Nephron progenitor cell (in vitro differentiated cells): ENCODE data around the gene CIAO3.

Experiments used
- DNase-seq: peaks from one replicate; pipeline ENCODE4 v3.0.0; 2021
- H3K27ac Mint-ChIP-seq: 2 replicates; pipeline ENCODE4 v1.8.0; 2021; ENCODE audit warnings: mild to moderate bottlenecking, moderate library complexity, mixed read lengths
- H3K27me3 Mint-ChIP-seq: 2 replicates; pipeline ENCODE4 v1.8.0; 2021; ENCODE audit warnings: mild to moderate bottlenecking, low read depth, mixed read lengths; ENCODE audit not compliant: poor library complexity
- H3K36me3 Mint-ChIP-seq: 2 replicates; pipeline ENCODE4 v1.8.0; 2021; ENCODE audit warnings: low read depth, mixed read lengths
- H3K4me1 Mint-ChIP-seq: 2 replicates; pipeline ENCODE4 v1.8.0; 2021; ENCODE audit warnings: mixed read lengths
- H3K4me3 Mint-ChIP-seq: 2 replicates; pipeline ENCODE4 v1.8.0; 2021; ENCODE audit warnings: mild to moderate bottlenecking, moderate library complexity, mixed read lengths
- H3K9me3 Mint-ChIP-seq: 2 replicates; pipeline ENCODE4 v1.8.0; 2021; ENCODE audit warnings: mild to moderate bottlenecking, moderate library complexity, mixed read lengths
- TF ChIP-seq, protein P1 (sequence below): fragments of 200-600 bp; sonication (generic); IDR thresholded peaks from 2 replicates; pipeline ENCODE4 v1.5.0; 2021; ENCODE audit warnings: antibody characterized with exemption

Gene CIAO3

DNA sequence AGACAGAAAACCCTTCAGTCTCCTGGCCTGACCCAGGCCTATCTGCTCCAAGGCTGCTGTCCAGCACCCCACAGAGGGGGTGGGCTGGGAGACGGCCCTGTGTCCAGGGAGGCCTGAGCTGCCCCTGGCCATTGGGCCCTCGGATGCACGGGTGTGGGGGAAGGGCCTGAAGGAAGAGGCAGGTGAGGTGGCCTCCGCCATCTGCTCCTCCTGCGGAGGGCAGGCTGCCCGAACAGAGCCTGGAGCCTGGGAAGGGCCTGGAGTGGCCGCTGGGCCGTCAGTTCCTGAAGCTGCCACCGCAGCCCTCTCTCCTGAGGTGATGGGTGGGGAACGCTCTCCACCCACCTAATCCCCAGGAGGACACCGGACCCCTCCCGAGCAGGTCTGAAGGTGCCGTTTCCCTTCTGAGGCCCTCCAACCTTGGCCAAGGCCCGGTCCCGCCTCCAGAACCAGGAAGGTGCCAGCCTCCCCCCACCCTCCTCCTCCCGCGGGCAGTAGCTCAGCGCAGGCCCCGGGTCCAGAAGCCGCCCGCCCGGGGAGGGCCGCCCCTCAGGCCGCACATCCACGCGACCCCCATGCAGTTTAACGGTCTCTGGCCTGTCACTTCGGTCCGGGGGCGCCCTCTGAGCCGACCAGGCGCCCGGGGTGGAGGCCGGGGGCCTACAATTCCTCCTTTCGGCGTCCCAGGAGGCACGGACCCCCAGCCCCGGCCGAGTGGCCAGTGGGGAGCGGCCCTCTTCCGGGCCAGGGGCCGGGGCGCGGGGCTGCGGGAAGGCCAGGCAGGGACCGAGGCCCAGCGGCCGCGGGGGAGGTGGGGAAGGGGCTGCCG lies 36.0 kb downstream of the CIAO3 start:
- no peak overlapping the region for H3K4me3 Mint-ChIP-seq
- no peaks in the 10 kb centered on the region for H3K9me3 Mint-ChIP-seq
- no peak overlapping the region for H3K27ac Mint-ChIP-seq
- H3K27me3 Mint-ChIP-seq = peaks cover 90% of the 10 kb centered on the region
- no peak for DNase-seq
- TF ChIP-seq, protein P1, sequence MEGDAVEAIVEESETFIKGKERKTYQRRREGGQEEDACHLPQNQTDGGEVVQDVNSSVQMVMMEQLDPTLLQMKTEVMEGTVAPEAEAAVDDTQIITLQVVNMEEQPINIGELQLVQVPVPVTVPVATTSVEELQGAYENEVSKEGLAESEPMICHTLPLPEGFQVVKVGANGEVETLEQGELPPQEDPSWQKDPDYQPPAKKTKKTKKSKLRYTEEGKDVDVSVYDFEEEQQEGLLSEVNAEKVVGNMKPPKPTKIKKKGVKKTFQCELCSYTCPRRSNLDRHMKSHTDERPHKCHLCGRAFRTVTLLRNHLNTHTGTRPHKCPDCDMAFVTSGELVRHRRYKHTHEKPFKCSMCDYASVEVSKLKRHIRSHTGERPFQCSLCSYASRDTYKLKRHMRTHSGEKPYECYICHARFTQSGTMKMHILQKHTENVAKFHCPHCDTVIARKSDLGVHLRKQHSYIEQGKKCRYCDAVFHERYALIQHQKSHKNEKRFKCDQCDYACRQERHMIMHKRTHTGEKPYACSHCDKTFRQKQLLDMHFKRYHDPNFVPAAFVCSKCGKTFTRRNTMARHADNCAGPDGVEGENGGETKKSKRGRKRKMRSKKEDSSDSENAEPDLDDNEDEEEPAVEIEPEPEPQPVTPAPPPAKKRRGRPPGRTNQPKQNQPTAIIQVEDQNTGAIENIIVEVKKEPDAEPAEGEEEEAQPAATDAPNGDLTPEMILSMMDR = no peak
- no peaks in the 10 kb centered on the region for H3K36me3 Mint-ChIP-seq
- no peaks in the 10 kb centered on the region for H3K4me1 Mint-ChIP-seq

DNA sequence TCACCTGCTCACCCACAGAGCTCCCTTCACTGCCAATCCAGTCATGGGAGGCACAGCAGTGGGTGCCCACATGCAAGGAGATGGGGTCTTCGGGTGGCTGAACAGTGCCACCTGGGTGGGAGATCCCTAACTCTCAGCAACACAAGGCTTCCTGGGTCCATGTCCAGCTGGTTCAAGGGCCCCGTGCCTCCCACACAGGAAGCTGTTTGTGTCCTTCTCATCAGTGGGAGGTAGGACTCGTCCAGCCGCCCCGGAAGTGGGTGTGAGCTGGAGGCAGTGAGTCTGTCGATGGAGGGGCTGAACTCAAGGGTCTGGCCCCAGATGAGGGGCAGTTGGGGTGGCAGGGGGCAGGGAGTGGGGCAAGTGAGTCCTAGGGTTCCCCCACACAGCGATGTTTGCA lies 36.8 kb downstream of the CIAO3 start:
- Mint-ChIP-seq H3K4me1 (no peaks in the 10 kb centered on the region), H3K4me3 (no peak overlapping the region), H3K27ac (no peak overlapping the region), H3K36me3 (no peaks in the 10 kb centered on the region), H3K27me3 (peaks cover 90% of the 10 kb centered on the region), H3K9me3 (no peaks in the 10 kb centered on the region)
- TF ChIP-seq, protein P1 = no peak
- DNase-seq = no peak

DNA sequence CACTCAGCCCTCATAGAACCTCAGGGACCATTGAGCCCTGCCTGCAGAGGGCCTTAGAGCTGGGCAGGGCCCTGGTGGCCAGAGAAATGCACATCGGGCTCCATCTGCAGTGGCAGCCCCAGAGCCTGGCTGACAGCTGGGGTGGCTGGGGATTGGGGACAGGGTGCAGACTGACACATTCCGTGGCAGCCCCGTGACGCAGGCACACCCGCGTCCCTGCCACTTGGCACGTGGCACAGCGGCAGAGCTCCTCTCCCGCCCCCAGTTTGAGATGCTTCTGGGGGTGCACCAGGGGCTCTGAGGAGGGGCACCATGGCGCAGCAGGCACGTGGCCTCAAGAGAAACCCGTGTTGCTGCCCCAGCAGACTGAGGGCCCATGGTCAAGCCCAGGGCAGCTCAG lies 37.4 kb downstream of the CIAO3 start:
- H3K27ac Mint-ChIP-seq = no peak overlapping the region
- H3K4me3 Mint-ChIP-seq = no peak overlapping the region
- no peak for DNase-seq
- H3K9me3 Mint-ChIP-seq = no peaks in the 10 kb centered on the region
- no peaks in the 10 kb centered on the region for H3K4me1 Mint-ChIP-seq
- H3K36me3 Mint-ChIP-seq = no peaks in the 10 kb centered on the region
- peaks cover 90% of the 10 kb centered on the region for H3K27me3 Mint-ChIP-seq
- TF ChIP-seq, protein P1 = no peak

DNA sequence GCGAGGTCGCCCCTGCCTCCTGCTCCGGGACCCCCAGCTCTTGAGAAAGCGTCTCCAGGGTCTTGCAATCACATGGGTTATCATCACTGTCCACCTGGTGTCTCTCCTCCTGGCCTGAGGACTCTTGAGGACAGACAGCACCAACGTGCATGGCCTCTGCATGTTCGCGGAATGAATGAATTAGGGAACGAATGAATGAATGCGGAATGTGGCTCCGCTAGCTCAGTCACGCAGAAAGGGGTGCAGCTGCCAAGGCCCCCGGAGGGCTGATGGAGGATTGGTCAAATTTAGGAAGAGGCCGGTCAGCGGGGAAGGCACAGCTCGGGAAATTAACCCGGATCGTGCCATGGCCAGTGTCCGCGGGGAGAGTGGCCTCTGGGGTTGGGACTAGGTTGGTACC lies 38.5 kb downstream of the CIAO3 start:
- H3K4me1 Mint-ChIP-seq = no peaks in the 10 kb centered on the region
- TF ChIP-seq, protein P1 = no peak
- H3K36me3 Mint-ChIP-seq = no peaks in the 10 kb centered on the region
- no peak for DNase-seq
- no peaks in the 10 kb centered on the region for H3K9me3 Mint-ChIP-seq
- peaks cover 90% of the 10 kb centered on the region for H3K27me3 Mint-ChIP-seq
- no peak overlapping the region for H3K4me3 Mint-ChIP-seq
- H3K27ac Mint-ChIP-seq = no peak overlapping the region

DNA sequence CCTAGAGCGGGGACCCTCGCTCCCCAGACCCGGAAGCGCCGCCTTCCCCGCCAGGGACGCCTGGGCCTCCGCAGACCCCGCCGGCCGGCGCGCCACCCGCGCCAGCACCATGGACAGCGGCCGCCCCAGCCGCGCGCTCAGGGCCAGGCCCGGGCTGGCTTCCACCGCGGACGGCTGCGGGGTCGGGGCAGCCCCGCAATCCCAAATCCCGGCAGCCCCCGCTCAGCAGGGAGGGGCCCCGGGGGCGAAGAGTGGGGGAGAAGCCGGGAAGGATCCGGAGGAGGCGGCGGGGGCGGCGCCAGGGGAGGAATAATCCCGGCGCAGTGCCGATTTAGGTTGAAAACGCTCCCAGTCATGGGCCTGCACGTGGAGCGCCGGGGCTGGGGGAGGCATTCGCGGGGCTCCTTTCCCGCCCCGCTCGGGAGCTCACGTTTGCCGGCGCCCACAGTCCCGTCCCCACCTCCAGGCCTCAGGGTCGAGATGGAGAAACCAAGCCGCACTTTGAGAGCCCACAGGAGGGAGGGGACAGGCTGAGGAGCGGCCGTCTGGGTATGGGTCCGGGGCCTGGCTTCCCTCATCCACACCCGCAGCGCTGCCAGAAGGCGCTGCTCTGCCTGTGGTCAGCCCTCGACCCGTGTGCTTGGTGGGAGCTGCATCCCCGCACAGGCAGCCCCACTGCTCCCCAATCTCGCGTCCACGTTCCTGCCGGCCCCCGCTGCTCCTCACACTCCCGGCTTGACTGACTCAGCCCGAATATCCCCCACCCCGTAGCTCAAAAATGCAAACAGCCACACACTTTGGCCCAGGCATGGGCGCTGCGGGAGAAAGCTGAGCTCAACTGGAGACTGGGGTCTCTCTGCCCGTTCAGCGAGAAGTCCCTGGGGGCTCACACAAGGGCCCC lies 39.9 kb downstream of the CIAO3 start:
- Mint-ChIP-seq H3K27me3 (peaks cover 90% of the 10 kb centered on the region), H3K4me1 (no peaks in the 10 kb centered on the region), H3K36me3 (no peaks in the 10 kb centered on the region), H3K9me3 (no peaks in the 10 kb centered on the region), H3K4me3 (no peak overlapping the region), H3K27ac (no peak overlapping the region)
- TF ChIP-seq, protein P1 = no peak
- peak; percentile 93 for DNase-seq
